Left renal pelvis (tissue), 4 donors: Measurements from ENCODE around the gene PLS3. TPM values are rescaled to one million over a fixed set of nuclear protein-coding genes. Genes with fewer than 3 reads are reported as not detected.

Experiments
- DNase-seq, 4 donors: peaks; one replicate each; pipeline ENCODE4 v3.0.0-alpha.2; 2013; ENCODE audit warnings: low read depth in 4 of 4, low spot score in 3 of 4
- polyA plus RNA-seq, 4 donors: library from polyadenylated mRNA; unstranded; fragments of 120-200 nt; gene quantifications; one replicate each; pipeline ENCODE4 v1.2.1, GENCODE V29; 2013; ENCODE audit not compliant: insufficient read length in 4 of 4

The PLS3 gene
- polyA plus RNA-seq, 4 donors = 224 to 335 (median 280) TPM

- DNase-seq = no peak
Measured at GRCh38 chrX:115689931-115690330, 129.0 kb downstream of the PLS3 start.

GRCh38 chrX:115690511-115691216 is 129.7 kb downstream of the PLS3 start:
- DNase-seq = peak; percentile 33 to 52 (median 40)

- DNase-seq = no peak
Measured at GRCh38 chrX:115693476-115693875, 132.5 kb downstream of the PLS3 start.

- DNase-seq = no peak
Measured at GRCh38 chrX:115694028-115694427, 133.1 kb downstream of the PLS3 start.

GRCh38 chrX:115696039-115696438 is 135.1 kb downstream of the PLS3 start:
- DNase-seq = no peak

GRCh38 chrX:115696939-115697338 is 136.0 kb downstream of the PLS3 start:
- no peak for DNase-seq

GRCh38 chrX:115697806-115698205 is 136.8 kb downstream of the PLS3 start:
- no peak for DNase-seq
